Duodenal mucosa (tissue), 2 donors: ENCODE measurements around the gene ARIH2.

Source experiments
- H3K27ac ChIP-seq: one replicate; pipeline ENCODE4 v1.7.0; 2013; ENCODE audit warnings: low read depth, low read length
- H3K27me3 ChIP-seq, 2 donors: one replicate each; pipeline ENCODE4 v1.7.0; 2013; ENCODE audit warnings: low read length in 2 of 2, control low read depth in 1 of 2; ENCODE audit not compliant: insufficient read depth in 2 of 2, control insufficient read depth in 1 of 2
- H3K36me3 ChIP-seq, 2 donors: one replicate each; pipeline ENCODE4 v1.7.0; 2013; ENCODE audit warnings: low read length in 2 of 2, control low read depth in 1 of 2; ENCODE audit not compliant: insufficient read depth in 2 of 2, control insufficient read depth in 1 of 2
- H3K4me1 ChIP-seq, 2 donors: one replicate each; pipeline ENCODE4 v1.7.0; 2013; ENCODE audit warnings: low read length in 2 of 2, control low read depth in 1 of 2; ENCODE audit not compliant: insufficient read depth in 2 of 2, control insufficient read depth in 1 of 2
- H3K4me3 ChIP-seq, 2 donors: one replicate each; pipeline ENCODE4 v1.7.0; 2013; ENCODE audit warnings: low read length in 2 of 2, low read depth in 1 of 2
- H3K9ac ChIP-seq, 2 donors: one replicate each; pipeline ENCODE4 v1.7.0; 2013; ENCODE audit warnings: low read length in 2 of 2, low read depth in 1 of 2
- H3K9me3 ChIP-seq, 2 donors: one replicate each; pipeline ENCODE4 v1.7.0; 2013; ENCODE audit warnings: low read length in 2 of 2, control low read depth in 1 of 2; ENCODE audit not compliant: control insufficient read depth in 1 of 2

The ARIH2 gene

GRCh38 chr3:48949376-48949717 lies 30.7 kb downstream of the ARIH2 start:
- H3K4me1 ChIP-seq, result no peaks in the 10 kb centered on the region
- H3K9me3 ChIP-seq, result no peaks in the 10 kb centered on the region
- H3K9ac ChIP-seq, result no peak overlapping the region
- H3K36me3 ChIP-seq, result peaks cover 0 to 18% of the 10 kb centered on the region in 2 donors
- H3K27me3 ChIP-seq, result no peaks in the 10 kb centered on the region
- no peak overlapping the region for H3K27ac ChIP-seq
- H3K4me3 ChIP-seq, result no peak overlapping the region

- no peak overlapping the region for H3K9ac ChIP-seq
- peaks cover 0 to 14% of the 10 kb centered on the region in 2 donors for H3K36me3 ChIP-seq
- no peaks in the 10 kb centered on the region for H3K27me3 ChIP-seq
- no peak overlapping the region for H3K4me3 ChIP-seq
- H3K27ac ChIP-seq, result no peak overlapping the region
- no peaks in the 10 kb centered on the region for H3K4me1 ChIP-seq
- H3K9me3 ChIP-seq, result no peaks in the 10 kb centered on the region
Observed at GRCh38 chr3:48950051-48950450, 31.4 kb downstream of the ARIH2 start.

- Histone ChIP-seq H3K9me3 (no peaks in the 10 kb centered on the region), H3K36me3 (peaks cover under 1 to 7% of the 10 kb centered on the region in 2 donors), H3K4me1 (no peaks in the 10 kb centered on the region), H3K9ac (no peak overlapping the region), H3K27ac (no peak overlapping the region), H3K4me3 (no peak overlapping the region), H3K27me3 (no peaks in the 10 kb centered on the region)
Observed at GRCh38 chr3:48951764-48952163, 33.1 kb downstream of the ARIH2 start.

- H3K27ac ChIP-seq, result no peak overlapping the region
- no peaks in the 10 kb centered on the region for H3K4me1 ChIP-seq
- H3K9ac ChIP-seq, result no peak overlapping the region
- H3K27me3 ChIP-seq, result no peaks in the 10 kb centered on the region
- peaks cover 9 to 11% of the 10 kb centered on the region in 2 donors for H3K36me3 ChIP-seq
- H3K9me3 ChIP-seq, result no peaks in the 10 kb centered on the region
- H3K4me3 ChIP-seq, result no peak overlapping the region
Observed at GRCh38 chr3:48952510-48953118, 34.0 kb downstream of the ARIH2 start.

GRCh38 chr3:48957006-48957705 lies 38.5 kb downstream of the ARIH2 start:
- Histone ChIP-seq H3K4me1 (no peaks in the 10 kb centered on the region), H3K27ac (no peak overlapping the region), H3K9me3 (no peaks in the 10 kb centered on the region), H3K36me3 (peaks cover 9 to 22% of the 10 kb centered on the region in 2 donors), H3K4me3 (no peak overlapping the region), H3K9ac (no peak overlapping the region), H3K27me3 (no peaks in the 10 kb centered on the region)

- no peaks in the 10 kb centered on the region for H3K9me3 ChIP-seq
- no peaks in the 10 kb centered on the region for H3K27me3 ChIP-seq
- H3K27ac ChIP-seq, result no peak overlapping the region
- peaks cover 14 to 28% of the 10 kb centered on the region in 2 donors for H3K36me3 ChIP-seq
- no peaks in the 10 kb centered on the region for H3K4me1 ChIP-seq
- H3K9ac ChIP-seq, result no peak overlapping the region
- H3K4me3 ChIP-seq, result no peak overlapping the region
Observed at GRCh38 chr3:48960841-48961413, 42.3 kb downstream of the ARIH2 start.

- no peaks in the 10 kb centered on the region for H3K4me1 ChIP-seq
- H3K4me3 ChIP-seq, result no peak overlapping the region
- peaks cover 20 to 40% of the 10 kb centered on the region in 2 donors for H3K36me3 ChIP-seq
- no peaks in the 10 kb centered on the region for H3K27me3 ChIP-seq
- H3K9ac ChIP-seq, result no peak overlapping the region
- H3K9me3 ChIP-seq, result no peaks in the 10 kb centered on the region
- no peak overlapping the region for H3K27ac ChIP-seq
Observed at GRCh38 chr3:48962340-48962739, 43.7 kb downstream of the ARIH2 start.

- Histone ChIP-seq H3K36me3 (peaks cover 18 to 36% of the 10 kb centered on the region in 2 donors), H3K4me1 (no peaks in the 10 kb centered on the region), H3K9me3 (no peaks in the 10 kb centered on the region)
Observed at GRCh38 chr3:48962939-48963338, 44.3 kb downstream of the ARIH2 start.

GRCh38 chr3:48963591-48963990 lies 44.9 kb downstream of the ARIH2 start:
- no peaks in the 10 kb centered on the region for H3K27me3 ChIP-seq
- no peak overlapping the region for H3K9ac ChIP-seq
- no peaks in the 10 kb centered on the region for H3K9me3 ChIP-seq
- H3K4me3 ChIP-seq, result no peak overlapping the region
- H3K4me1 ChIP-seq, result no peaks in the 10 kb centered on the region
- H3K36me3 ChIP-seq, result peaks cover 18 to 36% of the 10 kb centered on the region in 2 donors
- no peak overlapping the region for H3K27ac ChIP-seq

More at GRCh38 chr3:48962939-48963338, 44.3 kb downstream of the ARIH2 start:
- Histone ChIP-seq H3K4me3 (no peak overlapping the region), H3K9ac (no peak overlapping the region), H3K27ac (no peak overlapping the region), H3K27me3 (no peaks in the 10 kb centered on the region)

GRCh38 chr3:48966367-48966766 lies 47.7 kb downstream of the ARIH2 start:
- H3K27ac ChIP-seq, result no peak overlapping the region
- no peak overlapping the region for H3K4me3 ChIP-seq
- no peak overlapping the region for H3K9ac ChIP-seq
- no peaks in the 10 kb centered on the region for H3K4me1 ChIP-seq
- H3K36me3 ChIP-seq, result peaks cover 29 to 62% of the 10 kb centered on the region in 2 donors
- H3K27me3 ChIP-seq, result no peaks in the 10 kb centered on the region
- H3K9me3 ChIP-seq, result no peaks in the 10 kb centered on the region
